ENCODE measurements around the gene LEO1.

DNA sequence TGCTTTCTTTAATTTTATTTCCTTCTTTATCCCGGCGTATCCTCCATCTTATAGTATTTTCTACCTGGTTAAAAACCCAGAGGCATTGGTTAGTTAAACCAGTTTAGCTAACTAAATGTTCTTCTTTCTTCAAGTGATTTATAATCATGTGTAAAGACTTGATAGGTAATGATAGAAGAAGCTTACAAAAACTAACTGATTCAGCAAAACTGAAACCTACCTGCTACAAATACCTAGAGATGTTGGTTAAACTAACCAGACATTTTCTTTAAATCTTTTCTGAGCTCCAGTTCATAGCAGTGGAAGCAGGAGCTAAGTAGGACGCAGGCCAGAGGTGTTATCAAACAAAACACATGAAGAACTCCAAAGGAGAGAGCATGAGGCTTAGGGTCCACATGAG is 44.8 kb downstream of the LEO1 start:
- no peak for TF ChIP-seq CTCF (IDR thresholded peaks at IDR 0.05)
- no peak for TF ChIP-seq REST (IDR thresholded peaks at IDR 0.05; ENCODE audit: insufficient read depth in 1 of 2, low read depth in 2 of 2, low read length in 1 of 2)
